Activated T-cell treated with anti-CD3 and anti-CD28 coated beads for 48 hours (primary cell): ENCODE measurements around the gene CCL17.
"Not testable (repeated sequence)": the region's sequence is repeated elsewhere in the genome, so short reads cannot be mapped to it uniquely, and the experiment has no call there.

Experiments
- DNase-seq: peaks from one replicate; pipeline ENCODE4 v3.0.0-alpha.2; 2020; ENCODE audit warnings: low read depth

Gene CCL17

DNA sequence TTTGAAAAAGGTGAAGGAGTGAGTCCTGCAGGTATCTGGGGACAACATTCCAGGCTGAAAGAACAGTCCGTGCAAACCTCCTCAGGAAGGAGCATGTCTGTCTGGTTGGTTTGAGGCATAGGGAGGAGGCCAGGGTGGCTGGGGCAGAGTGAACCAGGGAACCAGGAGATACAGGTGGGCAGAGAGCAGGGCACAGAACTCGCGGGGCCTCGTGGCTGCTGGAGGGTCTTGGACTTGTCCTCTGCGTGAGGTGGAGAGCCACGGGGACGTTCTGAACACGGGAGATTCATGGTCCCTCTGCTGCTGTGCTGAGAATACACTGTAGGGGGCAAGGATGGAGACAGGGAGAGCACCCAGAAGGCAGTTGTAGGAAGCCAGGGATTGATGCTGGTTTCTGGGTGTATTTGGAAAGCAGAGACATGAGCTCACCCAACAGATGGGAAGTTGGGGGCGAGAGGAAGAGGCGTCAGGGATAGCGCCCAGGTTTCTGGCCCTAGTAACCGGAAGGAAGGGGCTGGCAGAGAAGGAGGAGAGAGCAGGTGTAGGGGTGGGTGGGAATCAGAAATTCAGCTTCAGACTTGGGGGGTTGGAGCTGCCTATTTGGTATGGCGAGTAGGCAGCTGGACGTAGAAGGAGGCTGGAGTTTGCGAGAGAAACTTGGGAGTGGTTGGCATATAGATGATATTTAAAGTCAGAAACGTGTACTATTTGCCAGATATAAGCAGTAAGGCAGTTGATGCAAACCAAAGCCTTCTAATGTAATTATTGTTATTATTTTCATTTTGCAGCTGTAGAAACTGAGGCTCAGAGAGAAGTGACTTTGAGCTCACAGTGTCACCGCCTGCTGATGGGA is at the start of gene CCL17:
CCL17 (plus strand) TSS at position 803 of the 853 bp plus-strand sequence. CDS start 9,166 bp downstream, outside the sequence.
- no peak for DNase-seq

GRCh38 chr16:57355898-57356414 is 48.6 kb upstream of the CCL17 start:
- DNase-seq: no peak

- DNase-seq: no peak
Observed at GRCh38 chr16:57356547-57356946, 48.0 kb upstream of the CCL17 start.

GRCh38 chr16:57357330-57358085 is 47.1 kb upstream of the CCL17 start:
- no peak for DNase-seq

DNA sequence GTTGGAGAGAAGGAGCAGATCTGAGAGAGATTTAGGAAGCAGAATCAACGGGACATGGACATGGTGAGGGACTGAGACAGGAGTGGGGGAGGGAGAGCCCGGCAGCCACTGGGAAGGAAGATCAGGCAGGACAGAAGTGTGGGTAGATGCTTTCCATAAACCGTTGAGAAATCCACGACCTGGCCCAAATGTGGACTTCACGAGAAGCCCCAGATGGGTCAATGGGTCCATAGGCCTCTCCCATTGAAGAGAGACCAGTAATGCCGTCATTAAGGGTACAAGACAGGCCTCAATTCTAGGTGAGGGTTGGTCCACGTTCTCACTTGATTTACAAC is 46.5 kb upstream of the CCL17 start:
- DNase-seq: no peak

DNA sequence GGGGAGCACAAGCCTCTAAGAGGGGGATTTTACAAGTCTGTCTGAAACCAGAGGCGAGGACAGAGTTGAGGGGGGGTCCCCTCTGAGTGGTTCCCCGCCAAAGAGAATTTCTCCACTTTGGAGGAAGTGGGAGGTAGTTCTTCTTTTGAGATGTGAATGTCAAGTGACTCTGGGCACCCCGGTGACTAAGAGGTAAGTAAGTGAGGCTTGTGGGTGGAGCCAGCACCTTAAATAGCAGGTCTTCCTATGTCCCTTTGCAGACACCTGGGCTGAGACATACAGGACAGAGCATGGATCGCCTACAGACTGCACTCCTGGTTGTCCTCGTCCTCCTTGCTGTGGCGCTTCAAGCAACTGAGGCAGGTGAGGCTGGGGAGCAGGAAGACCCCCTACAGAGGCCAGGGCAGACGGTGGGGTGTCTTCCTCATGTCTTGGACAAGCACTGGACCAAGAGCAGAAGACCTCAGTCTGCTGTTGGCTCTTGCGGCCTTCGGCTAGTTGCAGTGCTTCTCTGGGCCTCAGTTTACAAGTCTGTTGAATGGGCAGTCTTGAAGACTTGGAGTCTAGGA is 46.0 kb upstream of the CCL17 start, which contains the start of gene CCL22:
CCL22 (plus strand) TSS at position 257 of the 569 bp plus-strand sequence; CDS start at position 291, 34 bp downstream.
- DNase-seq: no peak

- no peak for DNase-seq
Observed at GRCh38 chr16:57360321-57360935, 44.1 kb upstream of the CCL17 start.

- no peak for DNase-seq
Observed at GRCh38 chr16:57361404-57361803, 43.2 kb upstream of the CCL17 start.

GRCh38 chr16:57364143-57364542 is 40.4 kb upstream of the CCL17 start:
- no peak for DNase-seq

GRCh38 chr16:57366544-57367040 is 38.0 kb upstream of the CCL17 start:
- no peak for DNase-seq

DNA sequence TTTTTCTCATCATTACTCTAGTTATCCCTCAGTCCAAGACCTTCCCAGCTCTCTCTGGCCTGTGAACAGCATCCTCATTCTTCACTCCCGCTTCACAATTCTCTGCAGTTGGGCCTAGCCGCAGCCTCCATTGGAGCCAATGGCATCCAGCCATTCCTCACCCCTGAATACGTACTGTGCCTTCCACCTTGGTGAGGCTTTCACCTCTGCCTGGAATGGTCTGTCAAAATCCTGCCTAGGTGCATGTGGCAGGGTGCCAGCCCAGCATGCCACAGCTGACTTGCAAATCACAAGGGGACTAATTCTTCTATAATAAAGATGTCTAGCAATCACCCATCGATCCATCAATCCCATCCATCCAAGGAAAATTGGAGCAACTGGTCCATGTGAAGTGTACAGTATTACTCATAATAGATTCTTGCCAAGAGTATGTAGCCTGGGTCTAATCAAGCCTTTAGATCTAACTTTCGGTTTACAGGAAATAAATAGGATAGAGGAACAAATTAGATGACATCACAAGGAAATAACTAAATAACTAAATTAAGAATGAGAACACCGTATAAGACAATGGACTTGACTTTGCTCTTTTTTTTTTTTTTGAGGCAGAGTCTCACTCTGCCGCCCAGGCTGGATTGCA is 37.3 kb upstream of the CCL17 start:
- DNase-seq: no peak

- no peak for DNase-seq
Observed at GRCh38 chr16:57371494-57372371, 32.8 kb upstream of the CCL17 start.

- no peak for DNase-seq
Observed at GRCh38 chr16:57372372-57373116, 32.0 kb upstream of the CCL17 start, which contains the start of gene CX3CL1. Gene CX3CL1 (plus strand): TSS chr16:57372490. CDS start chr16:57372569, 79 bp downstream.

- DNase-seq: no peak
Observed at GRCh38 chr16:57373117-57373947, 31.2 kb upstream of the CCL17 start.

DNA sequence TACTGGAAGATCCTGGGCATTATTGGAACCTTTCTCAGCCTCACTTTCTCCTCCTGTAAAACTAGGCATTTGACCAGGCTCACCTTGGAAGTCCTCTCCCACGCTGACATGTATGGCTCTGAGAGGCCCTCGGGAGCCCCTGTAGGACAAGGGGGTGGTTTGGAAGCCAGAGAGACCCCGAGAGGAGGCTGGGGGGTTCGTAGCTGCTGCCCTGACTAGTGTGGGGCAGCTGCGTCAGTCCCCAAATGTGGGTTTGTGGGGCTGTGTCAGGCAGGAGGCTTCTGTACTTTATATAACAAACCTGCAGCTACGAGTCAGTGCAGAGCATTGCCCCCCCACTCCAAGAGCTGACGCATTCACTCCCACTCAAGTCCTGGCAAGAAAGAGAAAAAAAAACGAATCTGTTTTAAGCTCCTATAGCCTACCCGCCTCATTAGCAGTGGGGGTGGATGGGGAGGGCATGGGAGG is 30.5 kb upstream of the CCL17 start:
- peak; percentile 10 for DNase-seq

- not testable (repeated sequence) for DNase-seq
Observed at GRCh38 chr16:57374925-57375465, 29.6 kb upstream of the CCL17 start.

DNA sequence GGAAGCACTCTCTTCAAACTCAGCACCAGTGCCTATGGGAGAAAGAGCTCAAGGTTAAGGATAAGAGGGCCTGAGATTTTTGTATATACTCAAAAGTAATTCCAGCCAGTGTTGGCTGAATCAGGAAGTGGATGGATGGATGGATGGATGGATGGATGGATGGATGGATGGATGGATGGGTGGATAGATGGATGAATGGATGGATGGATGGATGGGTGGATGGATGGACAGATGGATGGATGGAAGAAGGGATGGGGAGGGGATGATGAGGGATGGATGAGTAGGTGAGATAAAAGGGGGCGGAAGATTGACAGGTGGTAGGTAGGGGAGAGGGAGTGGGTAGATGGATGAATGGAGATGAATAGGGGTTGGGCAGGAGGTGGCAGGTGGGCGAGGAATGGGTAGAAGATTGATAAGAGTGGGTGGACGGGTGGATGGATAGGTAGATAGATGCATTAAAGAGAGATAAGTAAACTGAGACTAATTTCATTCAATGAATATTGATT is 28.2 kb upstream of the CCL17 start:
- no peak for DNase-seq
